ENCODE measurements around the gene CASP8AP2.

The CASP8AP2 gene

GRCh38 chr6:89862698-89863097 lies 33.0 kb downstream of the CASP8AP2 start:
- in situ Hi-C loops (cut with HindIII; ENCODE audit: low pct_ligation_motif_present, low sequenced_read_pairs): no loop called here
- Histone ChIP-seq H3K4me3 (ENCODE audit: low read depth, low read length) (no peak overlapping the region), H3K27me3 (replicated peaks) (no peaks in the 10 kb centered on the region), H3K36me3 (replicated peaks) (peaks cover 50% of the 10 kb centered on the region), H3K27ac (no peak overlapping the region)
- TF ChIP-seq CTCF (IDR thresholded peaks at IDR 0.05; ENCODE audit: low read depth, low read length, missing control alignments): no peak
- DNase-seq: no peak

- in situ Hi-C loops (cut with HindIII; ENCODE audit: low pct_ligation_motif_present, low sequenced_read_pairs): no loop called here
- no peak for TF ChIP-seq CTCF (IDR thresholded peaks at IDR 0.05; ENCODE audit: low read depth, low read length, missing control alignments)
These were observed 36.5 kb downstream of the CASP8AP2 start for GRCh38 chr6:89866024-89866678.

GRCh38 chr6:89873721-89874120 lies 44.0 kb downstream of the CASP8AP2 start:
- H3K27ac ChIP-seq: no peak overlapping the region
- DNase-seq: no peak
- H3K4me3 ChIP-seq (ENCODE audit: low read depth, low read length): no peak overlapping the region
- peaks cover 12% of the 10 kb centered on the region for H3K36me3 ChIP-seq (replicated peaks)
- in situ Hi-C loops (cut with HindIII; ENCODE audit: low pct_ligation_motif_present, low sequenced_read_pairs): no loop called here
- no peaks in the 10 kb centered on the region for H3K27me3 ChIP-seq (replicated peaks)
- no peak for TF ChIP-seq CTCF (IDR thresholded peaks at IDR 0.05; ENCODE audit: low read depth, low read length, missing control alignments)

More at GRCh38 chr6:89866024-89866678, 36.5 kb downstream of the CASP8AP2 start:
- no peak overlapping the region for H3K27ac ChIP-seq
- DNase-seq: no peak
- H3K4me3 ChIP-seq (ENCODE audit: low read depth, low read length): no peak overlapping the region
- H3K27me3 ChIP-seq (replicated peaks): no peaks in the 10 kb centered on the region
- H3K36me3 ChIP-seq (replicated peaks): peaks cover 45% of the 10 kb centered on the region

- in situ Hi-C loops (cut with HindIII; ENCODE audit: low pct_ligation_motif_present, low sequenced_read_pairs): no loop called here
- Histone ChIP-seq H3K4me3 (ENCODE audit: low read depth, low read length) (no peak overlapping the region), H3K27ac (no peak overlapping the region), H3K27me3 (replicated peaks) (no peaks in the 10 kb centered on the region), H3K36me3 (replicated peaks) (peaks cover 8% of the 10 kb centered on the region)
- DNase-seq: no peak
- TF ChIP-seq CTCF (IDR thresholded peaks at IDR 0.05; ENCODE audit: low read depth, low read length, missing control alignments): no peak
These were observed 44.8 kb downstream of the CASP8AP2 start for GRCh38 chr6:89874438-89874837.

GRCh38 chr6:89886378-89887120 lies 56.9 kb downstream of the CASP8AP2 start:
- H3K27me3 ChIP-seq (replicated peaks): peaks cover 3% of the 10 kb centered on the region
- no peak for TF ChIP-seq CTCF (IDR thresholded peaks at IDR 0.05; ENCODE audit: low read depth, low read length, missing control alignments)
- DNase-seq: no peak
- no peaks in the 10 kb centered on the region for H3K36me3 ChIP-seq (replicated peaks)
- in situ Hi-C loops (cut with HindIII; ENCODE audit: low pct_ligation_motif_present, low sequenced_read_pairs): no loop called here
- H3K27ac ChIP-seq: no peak overlapping the region
- H3K4me3 ChIP-seq (ENCODE audit: low read depth, low read length): no peak overlapping the region
